NCI-H2107 treated with DMSO at 0.1 percent for 48 hours (cell line): ENCODE measurements around the gene HYAL1.
A peak's percentile ranks its signal among the peaks of the same experiment; 100 is the strongest.

Source experiments
- DNase-seq: peaks from one replicate; lab custom pipeline; 2025; ENCODE audit not compliant: unreplicated experiment; lab: John Stamatoyannopoulos, UW

Gene HYAL1

GRCh38 chr3:50336452-50337174, 33.2 kb upstream of the HYAL1 start:
- DNase-seq: no peak

GRCh38 chr3:50334339-50335075, 31.1 kb upstream of the HYAL1 start:
- DNase-seq: no peak

- DNase-seq: no peak
These were observed 30.5 kb upstream of the HYAL1 start for GRCh38 chr3:50333744-50334328.

GRCh38 chr3:50331364-50331907, 28.1 kb upstream of the HYAL1 start:
- no peak for DNase-seq

GRCh38 chr3:50330330-50330729, 27.0 kb upstream of the HYAL1 start:
- DNase-seq: no peak

- DNase-seq: peak; percentile 78
These were observed 24.7 kb upstream of the HYAL1 start, which contains the start of gene TUSC2 for GRCh38 chr3:50327943-50328691. TUSC2 (minus strand) TSS chr3:50328223; CDS start chr3:50328099, 124 bp downstream.

DNA sequence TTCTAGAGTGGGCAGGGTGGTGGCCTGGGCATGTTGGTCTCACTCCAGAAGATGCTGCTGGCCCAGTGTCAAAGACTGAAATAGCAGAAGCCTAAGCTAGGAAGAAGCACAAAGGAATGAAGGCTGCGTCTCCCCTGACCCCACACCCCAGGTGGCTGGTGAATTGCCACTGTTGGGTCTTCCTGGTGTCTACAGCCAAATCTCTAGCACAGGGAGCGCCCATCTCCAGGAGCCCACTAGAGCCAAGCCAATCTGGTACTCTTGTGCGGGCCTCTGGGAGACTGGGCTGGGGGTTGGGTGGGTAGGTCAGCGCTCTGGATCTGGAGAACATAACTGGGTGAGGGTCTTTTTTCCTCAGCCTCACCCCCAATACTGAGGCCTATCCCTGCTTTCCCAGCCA, 23.8 kb upstream of the HYAL1 start:
- DNase-seq: no peak

DNA sequence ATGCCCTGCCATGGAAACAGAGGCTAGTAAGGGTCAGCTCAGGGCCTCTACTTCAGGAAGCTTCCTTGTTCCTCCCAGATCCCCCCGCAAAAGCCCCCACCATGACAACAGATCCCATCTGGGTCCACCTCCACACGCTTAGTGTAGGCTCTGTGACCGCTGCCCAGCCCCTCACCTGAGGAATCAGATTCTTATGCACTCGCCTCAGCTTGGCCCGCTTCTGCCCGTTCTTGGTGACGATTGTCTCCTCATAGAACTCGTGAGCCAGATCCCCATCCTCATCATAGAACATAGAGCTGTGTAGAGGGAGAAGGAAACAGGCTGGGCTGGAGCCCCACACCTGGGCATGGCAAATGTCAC, 22.8 kb upstream of the HYAL1 start:
- DNase-seq: no peak

GRCh38 chr3:50325497-50326181, 22.3 kb upstream of the HYAL1 start:
- DNase-seq: no peak

DNA sequence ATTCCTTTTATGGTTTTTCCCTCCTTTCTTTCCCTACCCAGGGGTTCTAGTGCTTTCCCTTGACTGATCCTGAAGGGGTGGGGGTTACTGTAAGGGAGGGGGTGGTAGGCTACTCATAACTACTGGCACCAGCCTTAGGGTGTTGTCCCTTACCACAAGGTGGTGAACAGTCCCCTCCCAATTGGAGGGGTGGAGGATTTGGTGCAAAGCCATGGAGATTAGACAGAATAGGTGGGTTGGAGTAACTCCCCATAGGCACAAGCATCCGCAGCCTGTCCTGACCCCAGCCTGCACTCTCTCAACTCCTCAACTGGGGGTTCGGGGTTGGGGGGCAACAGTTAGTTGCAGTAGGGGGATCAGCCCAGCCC, 21.7 kb upstream of the HYAL1 start:
- DNase-seq: no peak

DNA sequence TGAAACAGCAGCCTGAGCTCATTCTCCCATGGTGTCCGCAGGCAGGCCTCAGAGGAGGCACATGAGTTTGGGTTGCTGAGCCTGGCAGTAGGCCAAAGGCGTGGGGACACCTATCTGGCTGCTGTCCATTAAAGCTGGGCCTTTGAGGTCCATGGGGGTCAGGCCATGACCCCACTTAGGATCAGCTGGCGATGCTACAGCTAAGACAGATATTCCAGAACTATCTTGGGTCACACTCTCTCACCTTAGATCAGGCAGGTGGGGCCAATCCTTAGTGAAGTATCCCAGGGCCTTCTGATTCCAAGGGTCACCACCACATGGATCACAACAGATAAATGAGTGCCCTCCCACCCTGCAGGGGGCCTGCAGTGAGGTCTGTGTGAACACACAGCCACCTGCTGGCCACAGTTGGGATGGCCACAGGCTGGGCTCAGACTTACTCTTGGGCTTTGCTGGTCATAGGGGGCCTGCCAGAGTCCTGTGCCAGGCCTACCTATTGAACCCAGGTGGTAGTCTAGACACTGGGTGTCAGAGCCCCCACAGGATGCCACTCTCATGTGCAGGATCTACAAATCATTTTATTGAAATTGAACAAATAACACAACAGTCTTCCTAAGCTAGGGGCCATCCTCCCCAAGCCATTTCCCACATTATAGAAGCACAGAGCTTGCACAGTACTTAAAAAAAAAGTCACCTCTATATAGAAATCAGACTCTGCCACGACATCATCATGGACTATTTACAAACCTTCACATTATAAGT, 21.2 kb upstream of the HYAL1 start:
- no peak for DNase-seq

- no peak for DNase-seq
These were observed 20.3 kb upstream of the HYAL1 start for GRCh38 chr3:50323614-50324199.

DNA sequence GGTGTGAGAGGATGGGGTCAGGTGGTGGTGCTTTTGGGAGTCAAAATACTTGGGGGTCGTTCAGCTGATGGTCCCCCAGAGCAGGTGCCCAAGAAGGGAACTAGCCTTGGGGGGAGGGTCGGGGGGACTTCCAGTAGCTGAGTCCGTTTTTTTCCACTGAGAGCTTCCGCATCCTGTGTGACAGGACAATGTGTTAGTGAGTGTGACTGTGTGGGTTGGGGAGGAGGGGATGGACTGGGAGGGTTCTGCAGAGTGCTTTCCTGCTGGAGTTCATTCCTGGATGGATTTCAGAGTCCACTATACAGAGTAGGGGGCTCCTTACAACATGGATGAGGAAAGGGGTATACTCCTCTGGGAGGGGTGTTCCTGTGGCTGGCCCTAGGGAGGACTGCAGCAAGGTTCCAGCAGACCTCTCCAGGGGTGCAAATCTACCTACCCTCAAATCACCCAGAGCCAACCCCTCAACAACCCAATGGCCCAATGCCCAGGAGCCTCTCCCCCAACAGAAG, 19.8 kb upstream of the HYAL1 start:
- DNase-seq: no peak

GRCh38 chr3:50322386-50323091, 19.2 kb upstream of the HYAL1 start, which contains the start of gene HYAL2:
HYAL2 (minus strand) TSS chr3:50322745; CDS start chr3:50320489, 2,256 bp downstream.
- no peak for DNase-seq

DNA sequence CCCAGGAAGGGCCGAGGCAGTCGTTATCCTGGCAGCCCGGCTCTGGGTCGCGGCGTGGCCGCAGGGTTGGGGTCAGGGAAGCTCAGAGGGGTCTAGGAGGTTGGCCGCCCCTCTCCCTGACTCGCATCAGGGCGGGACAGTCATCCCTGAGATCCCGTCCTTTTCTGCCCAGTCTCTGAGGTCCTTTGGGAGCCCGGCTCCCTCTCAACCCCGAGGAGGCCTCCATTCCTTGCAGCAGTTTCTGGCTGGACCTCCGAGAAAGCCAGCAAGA, 18.7 kb upstream of the HYAL1 start:
- DNase-seq: no peak

GRCh38 chr3:50321336-50322114, 18.2 kb upstream of the HYAL1 start:
- peak; percentile 55 for DNase-seq

- DNase-seq: no peak
These were observed 17.5 kb upstream of the HYAL1 start for GRCh38 chr3:50320853-50321335.
